Stimulated activated CD8-positive, alpha-beta memory T cell treated with anti-CD3 and anti-CD28 coated beads, Interleukin-15, amount 100 ng/mL, for 48 hours (primary cell): ENCODE results near the gene LRAT.

Experiments
- DNase-seq, 2 donors: peaks; one replicate each; pipeline ENCODE4 v3.0.0-alpha.2; 2020; ENCODE audit warnings: low read depth in 2 of 2

LRAT gene

GRCh38 chr4:154760895-154761294 is 17.1 kb downstream of the LRAT start:
- DNase-seq, result no peak

GRCh38 chr4:154778264-154778663 is 34.5 kb downstream of the LRAT start:
- no peak for DNase-seq

- no peak for DNase-seq
These were observed 35.7 kb downstream of the LRAT start for GRCh38 chr4:154779362-154779947.

GRCh38 chr4:154781126-154781982 is 37.6 kb downstream of the LRAT start, which contains the start of gene RBM46:
Gene RBM46, plus strand, starts transcription at chr4:154781272. Its CDS starts 15,481 bp downstream, at chr4:154796753.
- DNase-seq, result no peak

GRCh38 chr4:154781983-154782293 is 38.1 kb downstream of the LRAT start:
- DNase-seq, result no peak
